ENCODE results near the gene VKORC1L1. TPM values are rescaled to one million over a fixed set of nuclear protein-coding genes. Genes with fewer than 3 reads are reported as not detected.
A peak's percentile ranks its signal among the peaks of the same experiment; 100 is the strongest.
"Not testable (repeated sequence)": the region's sequence is repeated elsewhere in the genome, so short reads cannot be mapped to it uniquely, and the experiment has no call there.

The VKORC1L1 gene
- polyA plus RNA-seq: 3.0 TPM

GRCh38 chr7:65872776-65873581 is at the start of gene VKORC1L1:
Gene VKORC1L1, plus strand, starts transcription at chr7:65873074. Its CDS starts 298 bp downstream, at chr7:65873372.
- H3K27ac Mint-ChIP-seq: peak within 1 kb of the TSS in 2 of 3 donors; percentile 74 to 86
- H3K4me1 Mint-ChIP-seq: peaks cover 4 to 7% (median 7%) of the 10 kb centered on the region in 3 donors
- H3K9me3 Mint-ChIP-seq: no peaks in the 10 kb centered on the region
- H3K27me3 Mint-ChIP-seq: no peaks in the 10 kb centered on the region
- no peaks in the 10 kb centered on the region for H3K36me3 Mint-ChIP-seq
- peak within 1 kb of the TSS; percentile 82 to 94 (median 89) for H3K4me3 Mint-ChIP-seq

DNA sequence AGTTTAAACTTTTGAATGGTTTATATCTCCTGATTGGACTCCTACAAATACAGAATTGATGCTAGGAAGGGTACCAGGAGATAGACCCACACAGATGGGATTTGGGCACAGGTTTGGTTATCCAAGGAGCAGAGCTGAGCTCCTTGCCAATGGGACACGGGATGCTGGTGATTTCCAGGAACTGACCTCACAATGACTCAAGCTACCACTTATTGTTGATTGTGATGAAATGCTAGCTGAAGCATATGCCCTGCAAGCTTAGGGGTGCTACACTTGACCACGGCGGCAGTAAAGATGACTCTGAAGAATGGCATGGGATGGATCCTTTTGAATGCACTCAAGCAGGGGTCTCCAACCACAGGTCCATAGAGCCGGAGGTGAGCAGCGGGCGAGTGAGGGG is 45.5 kb upstream of the VKORC1L1 start:
- Mint-ChIP-seq H3K36me3 (peaks cover 9% of the 10 kb centered on the region), H3K27me3 (no peaks in the 10 kb centered on the region), H3K27ac (no peak overlapping the region), H3K9me3 (no peaks in the 10 kb centered on the region), H3K4me1 (peaks cover 0 to 1% (median 0%) of the 10 kb centered on the region in 3 donors), H3K4me3 (no peak overlapping the region)

GRCh38 chr7:65832281-65832680 is 40.6 kb upstream of the VKORC1L1 start:
- Mint-ChIP-seq H3K27ac (no peak overlapping the region), H3K27me3 (no peaks in the 10 kb centered on the region), H3K9me3 (no peaks in the 10 kb centered on the region), H3K4me1 (peaks cover 0 to 2% (median 0%) of the 10 kb centered on the region in 3 donors), H3K4me3 (no peak overlapping the region), H3K36me3 (peaks cover 7% of the 10 kb centered on the region)

DNA sequence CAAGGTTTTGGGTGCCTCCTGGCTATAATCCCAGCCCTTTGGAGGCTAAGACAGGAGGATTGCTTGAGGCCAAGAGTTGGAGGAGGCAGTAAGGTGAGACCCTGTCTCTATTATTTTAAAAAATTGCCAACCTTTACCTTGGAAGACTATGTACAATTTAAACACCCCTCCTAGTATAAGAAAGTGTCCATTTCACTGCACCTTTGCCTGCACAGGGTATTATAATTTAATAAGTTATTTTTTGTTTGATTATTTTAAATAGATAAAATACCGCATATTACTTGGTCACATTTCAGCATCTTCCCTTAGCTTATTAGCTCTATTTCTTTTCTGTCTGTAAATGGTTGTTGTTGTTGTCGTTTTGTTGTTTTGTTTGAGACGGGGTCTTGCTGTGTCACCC is 36.2 kb upstream of the VKORC1L1 start:
- not testable (repeated sequence) for H3K9me3 Mint-ChIP-seq, H3K4me1 Mint-ChIP-seq, H3K27me3 Mint-ChIP-seq, H3K27ac Mint-ChIP-seq, H3K4me3 Mint-ChIP-seq, H3K36me3 Mint-ChIP-seq

- H3K9me3 Mint-ChIP-seq, H3K36me3 Mint-ChIP-seq, H3K27me3 Mint-ChIP-seq, H3K27ac Mint-ChIP-seq, H3K4me1 Mint-ChIP-seq, H3K4me3 Mint-ChIP-seq: not testable (repeated sequence)
Observed at GRCh38 chr7:65837541-65837956, 35.3 kb upstream of the VKORC1L1 start.

DNA sequence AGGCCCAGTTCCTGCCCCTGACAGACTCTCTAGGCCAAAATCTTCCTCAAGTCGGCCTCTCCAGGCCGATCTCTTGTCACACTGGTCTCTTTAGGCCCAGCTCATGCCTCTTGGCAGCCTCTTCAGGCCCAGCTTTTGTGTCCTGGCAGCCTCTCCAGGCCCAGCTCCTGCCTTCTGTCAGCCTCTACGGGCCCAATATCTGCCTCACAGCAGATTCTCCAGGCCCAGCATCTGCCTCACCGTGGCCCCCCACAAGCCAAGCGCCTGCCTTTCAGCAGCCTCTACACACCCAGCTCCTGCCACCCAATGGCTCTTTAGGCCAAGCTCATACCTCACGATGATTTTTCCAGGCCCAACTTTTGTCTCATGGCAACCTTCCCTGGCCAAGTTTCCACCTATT is 33.0 kb upstream of the VKORC1L1 start:
- Mint-ChIP-seq H3K4me3 (no peak overlapping the region), H3K4me1 (peaks cover 0 to 1% (median 0%) of the 10 kb centered on the region in 3 donors), H3K36me3 (peaks cover 8% of the 10 kb centered on the region)

DNA sequence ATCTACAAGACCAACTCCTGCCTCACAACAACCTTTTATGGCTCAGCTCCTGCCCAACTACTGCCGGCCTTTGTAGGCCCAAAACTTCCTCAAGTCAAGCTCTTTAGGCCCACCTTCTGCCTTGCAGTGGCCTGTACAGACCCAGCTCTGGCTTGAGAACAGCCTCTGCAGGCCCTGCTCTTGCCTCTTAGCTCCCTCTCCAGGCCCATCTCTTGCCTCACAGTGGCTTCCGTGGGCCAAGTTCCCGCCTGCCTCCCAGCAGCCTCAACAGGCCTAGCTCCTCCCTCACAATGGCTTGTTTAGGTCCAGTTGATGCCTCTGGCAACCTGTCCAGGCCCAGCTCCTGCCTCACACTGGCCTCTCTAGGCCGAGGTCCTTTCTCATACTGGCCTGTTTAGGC is 32.4 kb upstream of the VKORC1L1 start:
- no peak overlapping the region for H3K4me3 Mint-ChIP-seq
- peaks cover 8% of the 10 kb centered on the region for H3K36me3 Mint-ChIP-seq
- H3K27ac Mint-ChIP-seq: no peak overlapping the region

More for the DNA sequence above, 33.0 kb upstream of the VKORC1L1 start:
- H3K27me3 Mint-ChIP-seq: no peaks in the 10 kb centered on the region
- H3K27ac Mint-ChIP-seq: no peak overlapping the region
- no peaks in the 10 kb centered on the region for H3K9me3 Mint-ChIP-seq

GRCh38 chr7:65843616-65844015 is 29.3 kb upstream of the VKORC1L1 start:
- H3K27me3 Mint-ChIP-seq, H3K4me3 Mint-ChIP-seq, H3K4me1 Mint-ChIP-seq, H3K9me3 Mint-ChIP-seq, H3K36me3 Mint-ChIP-seq, H3K27ac Mint-ChIP-seq: not testable (repeated sequence)

More for the DNA sequence above, 32.4 kb upstream of the VKORC1L1 start:
- Mint-ChIP-seq H3K27me3 (no peaks in the 10 kb centered on the region), H3K9me3 (no peaks in the 10 kb centered on the region), H3K4me1 (peaks cover 0 to 1% (median 0%) of the 10 kb centered on the region in 3 donors)

GRCh38 chr7:65846008-65846570 is 26.8 kb upstream of the VKORC1L1 start:
- H3K4me3 Mint-ChIP-seq: peak overlapping the region in 1 of 4 donors; percentile 29
- no peaks in the 10 kb centered on the region for H3K9me3 Mint-ChIP-seq
- peak overlapping the region in 1 of 3 donors; percentile 47 for H3K27ac Mint-ChIP-seq
- H3K4me1 Mint-ChIP-seq: no peaks in the 10 kb centered on the region
- peaks cover 2% of the 10 kb centered on the region for H3K36me3 Mint-ChIP-seq
- no peaks in the 10 kb centered on the region for H3K27me3 Mint-ChIP-seq

GRCh38 chr7:65853426-65853825 is 19.4 kb upstream of the VKORC1L1 start:
- not testable (repeated sequence) for H3K4me1 Mint-ChIP-seq, H3K27me3 Mint-ChIP-seq, H3K4me3 Mint-ChIP-seq, H3K9me3 Mint-ChIP-seq, H3K27ac Mint-ChIP-seq, H3K36me3 Mint-ChIP-seq

DNA sequence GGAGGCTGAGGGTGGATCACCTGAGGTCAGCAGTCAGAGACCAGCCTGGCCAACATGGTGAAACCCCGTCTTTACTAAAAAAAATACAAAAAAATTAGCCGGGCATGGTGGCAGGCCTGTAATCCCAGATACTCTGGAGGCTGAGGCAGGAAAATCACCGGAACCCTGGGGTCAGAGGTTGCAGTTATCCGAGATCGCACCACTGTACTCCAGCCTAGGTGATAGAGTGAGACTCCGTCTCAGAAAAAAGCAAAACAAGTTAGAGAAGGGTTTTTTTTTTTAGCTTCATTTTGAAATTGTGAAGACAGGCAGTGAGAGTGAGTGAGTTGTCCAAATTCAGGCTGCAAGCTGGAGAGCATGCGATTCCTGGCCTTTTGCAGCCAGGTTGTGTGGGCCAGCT is 19.0 kb upstream of the VKORC1L1 start:
- H3K27ac Mint-ChIP-seq, H3K4me3 Mint-ChIP-seq, H3K27me3 Mint-ChIP-seq, H3K4me1 Mint-ChIP-seq, H3K9me3 Mint-ChIP-seq, H3K36me3 Mint-ChIP-seq: not testable (repeated sequence)

GRCh38 chr7:65857321-65857894 is 15.5 kb upstream of the VKORC1L1 start:
- not testable (repeated sequence) for H3K27ac Mint-ChIP-seq, H3K9me3 Mint-ChIP-seq

GRCh38 chr7:65858660-65859059 is 14.2 kb upstream of the VKORC1L1 start:
- H3K36me3 Mint-ChIP-seq, H3K27ac Mint-ChIP-seq, H3K4me1 Mint-ChIP-seq, H3K27me3 Mint-ChIP-seq, H3K4me3 Mint-ChIP-seq, H3K9me3 Mint-ChIP-seq: not testable (repeated sequence)

More at GRCh38 chr7:65857321-65857894, 15.5 kb upstream of the VKORC1L1 start:
- not testable (repeated sequence) for H3K4me3 Mint-ChIP-seq, H3K27me3 Mint-ChIP-seq, H3K4me1 Mint-ChIP-seq, H3K36me3 Mint-ChIP-seq

DNA sequence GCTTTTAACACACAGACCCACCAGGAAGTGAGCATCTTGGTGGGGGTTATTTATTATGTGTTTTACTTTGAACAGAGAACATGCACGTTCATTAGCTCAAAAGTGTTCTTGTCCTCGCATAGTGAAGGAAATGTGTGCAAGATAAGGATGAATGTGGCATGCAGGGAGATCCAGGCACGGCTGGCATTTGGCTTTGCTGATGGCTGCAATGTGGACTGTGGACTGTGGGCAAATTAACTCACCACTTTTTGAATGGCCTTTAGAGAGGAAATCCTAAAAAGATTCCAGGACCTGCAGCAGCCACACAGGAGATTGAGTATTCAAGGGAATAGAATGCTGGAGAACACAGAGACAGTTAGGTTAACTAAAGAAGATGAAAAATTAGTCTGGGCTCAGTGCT is 6.6 kb upstream of the VKORC1L1 start:
- H3K4me1 Mint-ChIP-seq, H3K4me3 Mint-ChIP-seq, H3K36me3 Mint-ChIP-seq, H3K27ac Mint-ChIP-seq, H3K27me3 Mint-ChIP-seq, H3K9me3 Mint-ChIP-seq: not testable (repeated sequence)

DNA sequence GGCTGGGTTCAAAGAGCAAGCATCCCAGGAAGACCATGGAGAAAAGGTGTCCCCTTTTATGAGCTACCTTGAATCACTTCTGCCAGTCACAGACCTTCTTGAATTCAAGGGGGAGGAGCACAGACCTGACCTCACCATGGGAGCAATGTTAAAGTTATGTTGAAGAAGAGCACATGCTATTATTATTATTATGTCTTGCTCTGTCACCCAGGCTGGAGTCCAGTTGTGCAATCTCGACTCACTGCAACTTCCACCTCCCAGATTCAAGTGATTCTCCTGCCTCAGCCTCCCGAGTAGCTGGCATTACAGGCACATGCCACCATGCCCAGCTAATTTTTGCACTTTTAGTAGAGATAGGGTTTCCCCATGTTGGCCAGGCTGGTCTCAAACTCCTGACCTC is 5.2 kb upstream of the VKORC1L1 start:
- H3K9me3 Mint-ChIP-seq, H3K4me1 Mint-ChIP-seq, H3K27ac Mint-ChIP-seq, H3K4me3 Mint-ChIP-seq, H3K36me3 Mint-ChIP-seq, H3K27me3 Mint-ChIP-seq: not testable (repeated sequence)

- H3K27me3 Mint-ChIP-seq, H3K36me3 Mint-ChIP-seq, H3K9me3 Mint-ChIP-seq, H3K4me3 Mint-ChIP-seq, H3K27ac Mint-ChIP-seq, H3K4me1 Mint-ChIP-seq: not testable (repeated sequence)
Observed at GRCh38 chr7:65869312-65869711, 3.6 kb upstream of the VKORC1L1 start.

All from IgD-negative memory B cell (primary cell).